ENCODE data around the gene CALHM2.
"Not testable (repeated sequence)": the region's sequence is repeated elsewhere in the genome, so short reads cannot be mapped to it uniquely, and the experiment has no call there.

The CALHM2 gene, protein sequence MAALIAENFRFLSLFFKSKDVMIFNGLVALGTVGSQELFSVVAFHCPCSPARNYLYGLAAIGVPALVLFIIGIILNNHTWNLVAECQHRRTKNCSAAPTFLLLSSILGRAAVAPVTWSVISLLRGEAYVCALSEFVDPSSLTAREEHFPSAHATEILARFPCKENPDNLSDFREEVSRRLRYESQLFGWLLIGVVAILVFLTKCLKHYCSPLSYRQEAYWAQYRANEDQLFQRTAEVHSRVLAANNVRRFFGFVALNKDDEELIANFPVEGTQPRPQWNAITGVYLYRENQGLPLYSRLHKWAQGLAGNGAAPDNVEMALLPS

DNA sequence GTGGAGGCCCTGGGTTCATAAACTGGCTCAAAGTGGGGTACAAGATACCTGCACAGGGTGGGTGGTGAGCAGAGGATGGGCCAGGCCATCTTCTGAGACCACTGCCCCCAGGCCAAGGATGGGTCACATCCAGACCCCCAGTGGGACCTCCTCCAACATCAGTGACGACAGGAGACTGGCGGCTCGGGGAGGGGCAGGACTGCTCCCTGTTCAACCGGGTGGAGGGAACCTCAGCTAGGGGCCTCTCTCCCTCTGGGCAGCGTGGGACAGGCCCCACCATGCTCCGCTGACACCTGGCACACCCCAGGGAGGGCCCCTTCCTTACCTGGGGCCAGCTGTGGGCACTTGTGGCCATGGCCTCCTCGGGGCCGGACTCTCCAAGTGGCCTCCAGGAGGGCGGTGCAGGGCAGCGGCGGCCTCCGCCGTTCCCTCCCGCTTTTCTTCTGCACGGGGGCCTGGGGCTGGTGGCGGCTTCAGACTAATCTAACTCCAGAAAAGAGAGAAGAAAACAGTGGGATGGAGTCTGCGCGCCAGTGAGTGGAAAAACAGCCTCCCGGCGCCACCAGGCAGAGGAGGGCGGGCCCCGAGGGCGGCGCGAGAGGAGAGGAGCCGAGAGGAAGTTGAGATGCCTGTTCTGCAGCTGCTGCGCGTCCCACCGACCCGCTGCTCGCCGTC is at the start of gene CALHM2:
CALHM2 (minus strand) TSS at position 540 of the 675 bp plus-strand sequence. CDS start 2,429 bp downstream, outside the sequence.
- DNase-seq: peak in 32 of 56 donors; percentile 10 to 64 (median 26)

DNA sequence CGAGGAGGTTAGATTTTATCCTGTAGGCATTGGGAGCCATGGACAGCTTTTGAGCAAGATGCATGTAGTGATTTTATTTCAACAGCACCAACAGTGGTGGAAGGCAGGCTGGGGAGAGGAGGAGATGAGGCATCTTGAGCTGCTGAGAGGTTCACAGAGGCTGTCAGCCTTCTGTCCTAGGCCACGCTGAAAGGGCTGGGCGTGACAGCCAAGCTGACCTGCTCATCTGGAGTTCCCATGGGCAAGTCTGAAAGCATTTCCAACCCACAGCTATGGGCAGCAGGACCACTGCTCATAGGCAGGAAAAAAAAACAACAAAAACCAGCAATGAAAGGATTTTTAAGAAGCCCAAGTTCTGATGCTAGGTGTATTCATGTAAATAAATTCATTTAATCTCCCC is 49.0 kb upstream of the CALHM2 start:
- DNase-seq: no peak

DNA sequence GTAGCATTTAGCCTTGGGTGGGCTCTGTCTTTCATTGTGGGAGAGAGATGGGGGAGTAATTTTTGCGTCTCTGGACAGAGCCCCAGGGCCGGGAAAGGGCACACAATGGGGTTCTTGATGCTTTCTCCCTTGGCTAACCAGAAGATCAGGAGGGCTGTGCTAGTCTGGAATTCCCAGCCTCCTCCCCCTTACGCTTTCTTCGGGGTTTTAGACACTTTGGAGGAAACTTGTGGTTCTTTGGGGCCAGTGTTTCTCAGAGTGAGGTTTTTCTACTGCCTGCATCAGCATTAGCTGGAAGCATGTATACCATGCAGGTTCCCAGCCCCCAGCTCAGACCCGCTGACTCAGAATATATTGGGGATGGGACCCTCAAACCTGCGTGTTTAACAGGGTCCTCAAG is 48.3 kb upstream of the CALHM2 start:
- no peak for DNase-seq

DNA sequence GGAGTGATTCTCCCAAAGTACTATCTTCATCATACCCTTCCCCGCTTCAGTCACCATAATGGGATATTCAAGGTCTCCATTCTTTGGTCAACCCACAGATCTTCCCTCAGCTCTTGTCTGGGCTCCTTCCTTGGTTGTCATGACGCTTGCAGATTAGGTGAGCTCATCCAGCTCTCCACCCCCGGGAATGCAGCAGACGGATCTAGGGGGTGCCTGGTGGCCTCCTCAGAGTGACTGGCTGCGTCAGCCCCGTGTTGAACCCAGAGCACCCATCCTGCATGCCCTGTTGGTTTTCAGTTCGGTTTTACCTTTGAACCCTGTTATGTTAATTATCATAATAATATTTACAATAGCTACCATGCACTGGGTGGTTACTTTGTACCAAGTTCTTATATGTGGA is 47.7 kb upstream of the CALHM2 start:
- peak in 14 of 56 donors; percentile 4 to 32 (median 13) for DNase-seq

DNA sequence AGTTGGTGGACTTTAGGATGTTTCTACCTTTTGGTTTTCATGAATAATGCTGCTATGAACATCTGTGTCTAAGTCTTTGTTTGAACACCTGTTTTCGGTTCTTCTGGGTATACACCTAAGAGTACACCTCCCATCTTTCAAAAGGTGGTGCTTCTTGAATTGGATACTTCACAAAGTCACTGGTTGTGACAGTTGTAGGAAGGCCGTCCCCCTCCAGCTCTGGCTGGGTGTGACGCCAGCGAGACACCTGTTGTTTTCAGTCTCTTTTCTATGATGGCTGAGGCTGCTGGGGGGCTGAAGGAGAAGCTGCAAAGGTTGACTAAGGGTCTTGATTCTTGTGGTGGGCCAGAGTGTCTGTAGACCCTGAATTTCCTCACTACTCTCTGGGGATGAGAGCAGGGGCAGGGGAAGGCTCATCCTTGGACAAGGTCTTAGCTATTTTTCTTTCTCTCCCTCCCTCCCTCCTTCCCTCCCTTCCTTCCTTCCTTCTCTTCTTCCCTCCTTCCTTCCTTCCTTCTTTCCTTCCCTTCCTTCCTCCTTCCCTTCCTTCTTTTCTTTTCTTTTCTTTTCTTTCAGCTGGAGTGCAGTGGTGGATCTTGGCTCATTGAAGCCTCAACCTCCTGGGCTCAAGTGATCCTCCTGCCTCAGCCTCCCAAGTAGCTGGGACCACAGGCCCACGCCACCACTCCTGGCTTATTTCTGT is 46.9 kb upstream of the CALHM2 start:
- no peak for DNase-seq

DNA sequence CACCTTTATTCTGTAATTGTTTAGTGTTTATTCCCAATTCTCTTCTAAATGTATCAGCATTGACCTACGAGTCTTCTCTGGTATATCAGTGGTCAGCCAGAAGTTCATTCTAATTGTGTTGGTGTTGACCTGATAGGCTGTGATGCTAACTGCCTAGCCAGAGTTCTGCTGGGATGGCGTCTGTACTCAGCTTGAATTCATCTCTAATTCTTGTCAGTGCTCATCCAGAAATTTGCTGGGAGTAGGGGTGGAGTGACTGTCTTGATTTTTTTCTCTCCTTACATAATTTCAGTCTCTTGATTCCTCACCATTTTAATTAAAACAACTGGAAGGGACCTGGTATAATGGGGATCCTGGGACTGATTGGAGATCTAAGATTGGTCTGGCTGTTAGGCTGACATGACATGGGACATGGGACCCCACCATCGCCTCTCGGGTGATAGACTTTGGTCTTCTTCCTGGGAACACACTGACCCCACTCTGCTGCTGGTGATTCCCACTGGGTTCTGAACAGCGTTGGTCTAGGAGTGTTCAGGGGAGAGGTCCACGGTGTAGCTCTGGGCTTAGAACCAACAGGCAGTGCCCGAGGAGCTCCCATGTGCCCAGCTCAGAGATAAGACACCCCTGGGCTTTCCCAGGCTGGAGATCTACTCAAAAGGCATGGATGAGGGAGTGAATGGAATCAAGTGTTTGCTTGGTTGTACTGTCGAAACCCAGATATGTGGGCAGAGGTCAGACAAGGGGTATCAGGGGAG is 45.2 kb upstream of the CALHM2 start:
- DNase-seq: no peak

DNA sequence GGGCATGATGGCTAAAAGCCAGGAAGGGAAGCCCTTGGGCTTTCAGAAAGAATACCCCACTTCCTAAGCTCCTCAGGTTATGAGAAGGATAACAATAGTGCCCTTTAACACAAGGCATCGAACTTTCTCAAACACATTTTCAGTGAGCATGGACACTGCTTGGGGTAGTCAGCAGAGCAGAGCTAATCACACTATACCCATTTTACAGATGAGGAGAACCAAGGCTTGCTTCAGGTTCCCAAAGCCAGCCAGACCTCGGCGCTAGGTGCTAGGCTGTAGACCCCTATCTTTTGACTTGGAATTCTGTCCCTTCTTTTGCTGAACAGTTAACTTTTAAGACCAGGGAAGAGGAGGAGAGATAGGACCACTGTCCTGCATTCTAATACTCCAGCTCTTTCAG is 43.2 kb upstream of the CALHM2 start:
- DNase-seq: no peak

DNA sequence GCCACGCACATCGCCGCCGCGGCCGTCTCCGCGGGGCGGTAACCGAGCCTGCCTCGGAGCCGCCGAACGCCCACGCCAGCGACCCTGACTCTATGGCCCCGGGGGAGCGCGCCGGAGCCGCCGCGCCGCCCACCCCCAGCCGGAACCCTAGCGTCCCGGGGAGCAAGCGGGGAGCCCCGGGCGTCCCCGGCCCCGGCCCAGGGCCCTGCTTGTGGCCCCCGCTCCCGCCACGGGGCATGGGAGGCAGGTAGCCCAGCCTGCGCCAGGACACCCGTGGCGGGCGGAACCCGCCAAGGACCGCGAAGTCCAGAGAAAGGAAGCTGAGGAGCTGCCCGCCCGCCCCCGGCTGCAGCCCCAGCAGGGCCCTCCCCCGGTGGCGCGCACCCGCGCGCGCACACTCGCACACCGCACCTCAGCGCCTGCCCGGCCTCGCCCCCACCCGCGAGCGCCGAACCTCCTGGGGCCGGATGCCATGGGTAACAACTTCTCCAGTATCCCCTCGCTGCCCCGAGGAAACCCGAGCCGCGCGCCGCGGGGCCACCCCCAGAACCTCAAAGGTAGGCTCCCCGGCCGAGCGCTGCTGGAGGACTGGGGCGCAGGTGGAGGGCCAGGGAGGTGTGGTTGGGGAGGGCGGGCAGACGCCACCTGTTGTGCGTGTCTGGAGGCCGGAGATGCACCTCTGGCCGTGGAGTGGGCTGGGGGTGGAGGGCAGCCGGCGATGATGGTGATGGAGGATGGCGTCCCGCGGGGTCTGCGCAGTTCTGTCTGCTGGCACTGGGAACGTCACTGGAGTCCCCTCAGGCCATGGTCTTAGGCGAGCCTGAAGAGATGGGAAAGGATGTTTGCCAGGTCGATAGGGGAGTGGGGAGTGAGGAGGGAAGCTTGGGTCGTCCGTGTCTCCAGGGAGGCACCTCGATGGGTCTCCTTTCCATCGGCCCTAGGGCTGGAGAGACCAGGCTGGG is 42.0 kb upstream of the CALHM2 start:
- peak in 6 of 56 donors; percentile 12 to 31 (median 14) for DNase-seq

DNA sequence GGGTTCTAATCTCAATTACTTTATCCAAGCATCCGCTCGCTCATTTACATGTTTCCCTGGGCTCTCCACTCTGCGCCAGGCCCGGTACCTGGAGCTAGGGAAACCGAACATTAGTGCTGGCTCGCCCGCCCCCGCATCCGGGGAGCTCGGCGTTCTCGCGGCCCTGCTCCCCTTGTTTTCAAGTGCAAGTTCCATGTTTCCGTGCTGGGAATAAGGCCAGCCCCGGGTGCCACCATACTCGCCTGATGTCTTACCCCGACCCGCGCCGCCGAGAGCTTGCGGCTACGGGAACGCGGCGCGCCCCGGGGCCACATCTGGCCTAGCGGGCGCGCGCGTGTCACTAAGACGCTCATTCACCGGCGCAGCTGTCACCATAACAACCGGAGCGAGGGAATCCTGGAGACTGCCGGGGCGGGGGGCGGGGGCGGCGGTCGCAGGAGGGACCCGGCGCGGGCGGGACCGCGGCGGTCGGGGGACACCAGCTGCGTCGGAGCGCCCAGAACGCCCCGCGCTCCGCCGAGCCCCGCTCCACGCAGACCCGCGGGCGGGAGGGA is 41.3 kb upstream of the CALHM2 start, which contains the start of gene NEURL1:
NEURL1 (plus strand) TSS at position 344 of the 554 bp plus-strand sequence. CDS start 683 bp downstream, outside the sequence.
- DNase-seq: peak in 29 of 56 donors; percentile 12 to 68 (median 30)

DNA sequence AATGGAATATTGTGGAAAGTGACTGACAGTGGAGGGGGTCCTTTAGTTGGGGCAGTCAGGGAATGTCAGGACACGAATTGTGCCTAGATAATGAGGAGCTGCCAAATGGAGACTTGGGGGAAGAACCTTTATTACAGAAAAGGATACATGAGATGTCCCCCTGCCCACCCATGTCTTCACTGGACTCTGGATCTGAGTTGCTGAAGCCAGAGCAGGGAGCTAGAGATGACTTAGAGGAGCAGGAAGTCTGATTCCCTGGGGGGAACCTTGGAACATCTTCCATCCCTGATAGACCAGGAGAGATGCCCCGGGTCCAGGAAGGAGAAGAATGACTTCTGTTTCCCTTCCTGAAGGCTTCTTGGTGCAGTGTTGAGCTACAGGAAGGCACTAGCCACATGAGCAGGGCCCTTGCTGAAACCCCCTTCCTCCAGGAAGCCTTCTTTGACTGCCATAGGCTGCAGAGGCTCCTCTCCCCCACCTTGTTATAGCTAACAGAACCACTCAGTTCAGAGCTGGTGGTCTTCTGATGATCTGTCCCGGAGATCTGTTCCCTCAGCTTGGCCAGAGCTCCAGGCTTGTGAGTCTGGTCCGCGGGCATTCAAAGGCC is 40.6 kb upstream of the CALHM2 start:
- no peak for DNase-seq

DNA sequence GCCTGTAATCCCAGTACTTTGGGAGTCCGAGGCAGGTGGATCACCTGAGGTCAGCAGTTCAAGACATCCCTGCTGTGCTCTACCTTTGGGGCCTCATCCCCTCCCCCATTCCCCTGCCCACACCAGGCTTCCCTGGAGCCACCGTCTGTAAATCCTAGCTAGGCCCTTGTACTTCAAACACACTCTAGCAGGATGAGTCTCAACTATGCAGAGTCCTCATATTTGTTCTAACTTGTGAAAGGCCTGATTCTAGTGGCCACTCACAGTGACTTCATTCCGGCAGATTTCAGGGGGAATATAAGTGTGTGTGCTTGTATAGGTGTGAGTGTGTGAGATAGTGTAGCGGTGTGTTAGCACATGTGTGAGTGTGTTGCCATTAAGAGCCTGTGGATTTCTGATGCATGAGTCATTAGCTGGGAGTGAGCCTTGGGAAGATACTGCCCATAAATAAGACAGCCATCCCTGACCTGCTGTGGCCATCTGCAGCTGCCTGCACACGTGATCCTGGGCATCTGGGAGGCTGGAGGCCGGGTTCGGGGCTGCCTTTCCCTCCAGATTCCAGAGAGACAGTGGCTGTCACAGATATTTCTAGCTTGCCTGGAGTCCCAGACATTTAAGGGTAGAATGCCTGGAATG is 39.7 kb upstream of the CALHM2 start:
- peak in 2 of 56 donors; percentile 10 to 28 for DNase-seq

DNA sequence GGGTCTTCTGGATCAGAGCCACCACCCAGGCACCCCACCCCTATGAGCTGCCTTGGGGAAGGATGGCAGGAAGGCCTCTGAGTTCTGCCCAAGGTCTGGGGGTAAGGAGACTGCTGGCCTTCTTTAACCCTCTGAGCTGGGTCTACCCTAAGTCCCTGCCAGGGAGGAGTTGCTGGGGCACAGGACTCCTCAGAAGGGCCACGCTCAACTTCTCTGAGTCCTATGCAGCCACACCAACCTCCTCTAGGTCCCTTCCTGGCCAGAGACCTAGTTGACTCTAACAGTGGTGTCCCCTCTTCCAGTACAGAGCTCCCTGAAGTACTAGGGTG is 38.8 kb upstream of the CALHM2 start:
- no peak for DNase-seq

DNA sequence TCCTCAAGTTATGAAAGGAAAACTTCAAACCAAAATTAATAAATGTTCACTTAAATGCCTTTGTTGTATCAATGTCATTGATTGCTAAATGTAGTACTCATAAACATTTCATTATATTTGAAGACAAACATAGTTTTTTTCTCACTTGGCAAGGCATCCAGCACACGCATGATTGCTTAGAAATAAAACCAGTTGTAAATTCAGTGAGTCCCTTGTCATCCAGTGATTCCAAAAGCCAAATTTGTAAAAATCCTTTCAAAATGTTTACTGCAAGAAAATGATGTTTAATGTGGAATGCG is 35.2 kb upstream of the CALHM2 start:
- DNase-seq: no peak

DNA sequence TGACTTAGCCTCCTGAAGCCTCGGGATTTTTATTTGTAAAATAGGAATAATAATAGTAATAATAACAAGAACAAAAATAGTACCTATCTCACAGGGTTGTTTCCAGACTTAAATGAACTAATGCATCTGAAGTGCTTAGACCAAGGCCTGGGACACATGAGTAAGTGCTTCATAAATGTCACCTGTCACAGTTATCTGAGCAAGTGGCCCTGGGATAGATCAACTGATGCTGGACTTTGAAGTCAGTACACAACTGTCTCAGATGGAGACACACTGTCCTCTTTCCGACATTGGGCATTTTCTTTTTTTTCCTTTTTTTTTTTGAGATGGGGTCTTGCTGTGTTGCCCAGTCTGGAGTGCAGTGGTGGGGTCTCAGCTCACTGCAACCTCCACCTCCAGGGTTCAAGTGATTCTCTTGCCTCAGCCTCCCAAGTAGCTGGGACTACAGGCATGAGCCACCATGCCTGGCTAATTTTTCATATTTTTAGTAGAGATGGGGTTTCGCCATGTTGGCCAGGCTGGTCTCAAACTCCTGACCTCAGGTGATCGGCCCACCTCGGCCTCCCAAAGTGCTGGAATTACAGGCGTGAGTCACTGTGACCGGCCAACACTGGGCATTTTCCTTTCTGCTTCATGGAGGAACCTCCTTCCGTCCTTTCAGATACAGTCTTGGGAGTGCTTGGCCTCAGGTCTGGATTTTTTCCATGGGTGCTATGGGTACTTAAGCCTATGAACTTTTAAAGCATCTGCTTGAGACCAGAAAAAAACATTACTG is 34.7 kb upstream of the CALHM2 start:
- DNase-seq: not testable (repeated sequence)

DNA sequence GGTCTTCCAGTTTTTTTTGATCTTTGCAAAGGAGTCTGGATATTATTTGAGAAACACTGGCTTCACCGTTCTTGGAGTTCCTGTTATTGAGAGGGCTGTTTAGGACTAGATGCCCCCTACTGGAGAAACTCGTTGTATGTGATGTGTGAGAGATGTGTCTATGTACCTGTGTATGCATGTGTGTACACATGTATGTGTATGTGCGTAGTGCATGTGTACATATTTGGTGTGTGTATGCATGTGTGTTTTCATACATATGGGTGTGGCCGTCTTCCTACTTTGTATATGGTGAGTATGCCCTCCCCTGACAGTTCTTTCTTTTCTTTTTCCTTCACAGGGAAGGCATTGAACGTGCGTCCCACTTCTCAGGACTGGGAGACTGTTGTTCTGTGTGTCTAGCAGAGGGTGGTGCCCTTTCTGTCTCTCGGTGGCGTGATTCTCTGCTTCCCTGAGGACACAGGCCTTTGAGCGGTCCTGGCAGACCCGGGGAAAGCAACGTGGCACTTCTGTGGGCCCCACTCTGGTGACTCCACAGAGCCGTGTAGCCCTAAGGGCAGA is 29.9 kb upstream of the CALHM2 start:
- peak in 2 of 56 donors; percentile 4 to 18 for DNase-seq

DNA sequence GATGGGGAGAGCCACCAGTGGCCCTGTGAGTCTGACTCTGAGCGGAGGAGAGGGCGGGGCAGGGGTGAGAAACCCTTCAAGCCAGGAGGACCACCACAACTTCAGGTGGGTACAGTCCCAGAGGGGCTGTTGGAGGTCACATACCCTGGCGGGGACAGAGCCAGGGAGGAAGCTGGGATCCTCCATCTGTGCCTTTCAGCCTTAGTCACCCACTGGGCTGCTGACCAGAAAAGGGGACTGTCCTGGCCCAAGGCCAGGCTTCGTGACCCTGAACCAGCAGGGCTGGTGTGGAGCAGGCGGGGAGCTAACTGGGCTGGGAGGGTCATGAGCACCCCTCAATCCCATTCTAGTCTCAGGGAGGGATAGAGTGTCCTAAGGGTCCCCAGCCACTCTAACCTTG is 28.4 kb upstream of the CALHM2 start:
- DNase-seq: no peak

DNA sequence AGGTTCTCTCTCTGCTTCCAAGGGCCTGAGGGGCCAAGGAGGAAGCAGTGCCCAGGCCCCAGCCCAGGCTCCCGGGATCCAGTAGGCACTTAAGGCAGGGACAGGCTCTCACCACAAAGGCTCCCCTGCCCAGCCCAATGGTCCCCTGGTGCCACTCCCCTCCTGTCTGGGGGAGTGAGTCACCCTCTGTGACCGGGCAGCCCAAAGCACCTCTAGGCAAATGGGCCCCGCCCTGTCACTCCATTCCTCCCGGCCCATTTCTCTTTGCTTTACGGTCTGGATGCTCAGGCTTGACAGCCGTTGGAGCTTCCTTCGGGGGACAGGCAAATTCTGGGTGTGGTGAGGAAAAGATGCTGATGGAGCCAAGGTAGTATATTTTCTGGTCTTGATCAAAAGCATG is 27.0 kb upstream of the CALHM2 start, which contains the start of gene CALHM3:
CALHM3 (minus strand) TSS at position 106 of the 400 bp plus-strand sequence. CDS start 208 bp downstream, outside the sequence.
- DNase-seq: no peak

DNA sequence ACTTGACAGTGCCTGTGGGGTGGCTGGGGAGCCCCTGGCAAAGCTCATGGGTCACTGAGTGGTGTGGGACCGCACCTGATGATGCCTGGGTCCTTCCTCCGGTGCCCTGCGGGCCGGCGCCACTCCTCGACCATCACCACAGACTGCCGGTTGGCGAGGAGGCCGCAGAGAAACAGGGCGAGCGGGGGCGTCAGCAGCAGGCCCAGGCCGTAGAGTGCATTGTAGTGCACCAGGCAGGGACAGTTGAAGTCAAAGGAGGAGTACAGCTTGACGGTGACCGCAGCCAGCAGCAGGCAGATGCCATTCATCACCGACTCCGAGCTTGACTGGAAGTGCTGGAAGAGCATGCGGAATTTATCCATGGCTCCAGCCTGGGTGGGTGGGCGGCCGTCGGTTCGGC is 26.5 kb upstream of the CALHM2 start:
- no peak for DNase-seq

All from amygdala (tissue), 56 donors.